ENCODE measurements around the gene ADGRA1.

Gene ADGRA1

DNA sequence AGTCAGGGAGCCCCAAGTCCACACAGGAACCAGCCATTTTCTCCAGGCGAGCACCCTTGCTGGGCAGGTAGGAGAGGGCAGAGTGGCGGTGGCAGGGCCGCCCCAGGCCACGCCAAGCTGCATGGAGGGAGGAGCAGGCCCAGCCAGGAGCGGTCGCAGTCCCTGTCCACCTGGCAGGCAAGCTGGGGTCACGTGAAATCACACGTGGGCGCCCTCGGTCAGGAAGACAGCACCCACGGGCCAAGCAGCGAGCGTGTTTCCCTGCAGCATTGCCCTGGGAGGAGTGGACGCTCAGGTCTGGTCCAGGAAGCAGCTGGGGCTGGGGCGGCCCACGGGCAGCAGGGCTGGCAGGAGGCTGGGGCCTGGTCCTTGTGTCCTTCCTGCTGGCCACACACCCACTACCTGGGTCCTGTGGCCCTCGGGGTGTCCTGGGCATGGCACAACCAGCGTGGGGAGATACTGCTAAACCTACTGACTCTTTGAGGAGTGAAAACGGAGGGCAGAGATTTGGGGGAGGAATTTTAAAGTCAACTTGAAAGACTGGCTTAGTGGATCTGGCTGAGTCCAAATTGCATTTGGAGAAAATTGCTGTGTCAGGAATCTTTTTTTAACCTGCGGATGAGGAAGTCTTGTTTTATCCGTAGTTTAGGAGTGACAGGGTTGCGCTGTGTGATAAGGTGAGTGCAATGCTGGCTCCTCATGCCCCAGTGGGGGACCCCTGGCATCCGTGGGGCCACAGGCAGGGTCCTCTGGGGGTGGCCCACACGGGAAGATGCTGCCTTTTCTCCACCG lies 12.2 kb upstream of the ADGRA1 start:
- DNase-seq (ENCODE audit: low read depth, low spot score): no peak

DNA sequence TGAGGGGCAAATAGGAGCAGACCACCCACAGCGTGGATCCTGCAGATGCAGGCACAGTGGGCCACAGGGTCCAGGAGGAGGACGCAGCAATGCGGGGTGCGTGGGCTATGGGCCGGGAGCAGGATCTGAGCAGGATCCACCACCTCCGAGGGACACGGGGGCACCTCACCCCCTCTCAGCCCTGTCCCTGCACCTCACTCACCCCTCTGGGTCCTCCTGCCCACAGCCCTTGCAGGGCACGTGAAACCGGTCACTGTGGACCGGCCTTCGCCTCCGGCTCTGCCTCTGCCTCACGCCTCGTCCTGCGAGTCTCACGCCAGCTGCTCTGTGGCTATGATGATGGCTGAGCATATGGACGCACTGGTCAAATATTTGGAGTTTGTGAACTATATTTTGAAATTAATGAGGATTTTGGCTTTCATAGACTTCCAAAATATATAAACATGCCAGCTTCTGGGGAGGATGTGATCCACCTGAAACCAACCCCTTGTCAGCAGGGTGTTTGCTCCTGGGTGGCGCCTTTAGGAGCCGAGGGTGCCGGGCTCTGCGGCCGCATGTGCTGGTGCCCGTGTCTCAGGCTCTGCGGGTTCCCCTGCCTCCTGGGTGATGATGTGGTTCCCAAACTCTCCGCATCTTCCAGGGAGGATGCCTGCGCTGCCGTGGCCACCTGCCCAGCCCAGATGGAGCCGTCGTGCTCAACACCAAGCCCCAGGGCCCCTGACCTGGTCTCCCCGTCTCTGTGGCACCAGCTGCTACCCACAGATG lies 11.3 kb upstream of the ADGRA1 start:
- DNase-seq (ENCODE audit: low read depth, low spot score): no peak

DNA sequence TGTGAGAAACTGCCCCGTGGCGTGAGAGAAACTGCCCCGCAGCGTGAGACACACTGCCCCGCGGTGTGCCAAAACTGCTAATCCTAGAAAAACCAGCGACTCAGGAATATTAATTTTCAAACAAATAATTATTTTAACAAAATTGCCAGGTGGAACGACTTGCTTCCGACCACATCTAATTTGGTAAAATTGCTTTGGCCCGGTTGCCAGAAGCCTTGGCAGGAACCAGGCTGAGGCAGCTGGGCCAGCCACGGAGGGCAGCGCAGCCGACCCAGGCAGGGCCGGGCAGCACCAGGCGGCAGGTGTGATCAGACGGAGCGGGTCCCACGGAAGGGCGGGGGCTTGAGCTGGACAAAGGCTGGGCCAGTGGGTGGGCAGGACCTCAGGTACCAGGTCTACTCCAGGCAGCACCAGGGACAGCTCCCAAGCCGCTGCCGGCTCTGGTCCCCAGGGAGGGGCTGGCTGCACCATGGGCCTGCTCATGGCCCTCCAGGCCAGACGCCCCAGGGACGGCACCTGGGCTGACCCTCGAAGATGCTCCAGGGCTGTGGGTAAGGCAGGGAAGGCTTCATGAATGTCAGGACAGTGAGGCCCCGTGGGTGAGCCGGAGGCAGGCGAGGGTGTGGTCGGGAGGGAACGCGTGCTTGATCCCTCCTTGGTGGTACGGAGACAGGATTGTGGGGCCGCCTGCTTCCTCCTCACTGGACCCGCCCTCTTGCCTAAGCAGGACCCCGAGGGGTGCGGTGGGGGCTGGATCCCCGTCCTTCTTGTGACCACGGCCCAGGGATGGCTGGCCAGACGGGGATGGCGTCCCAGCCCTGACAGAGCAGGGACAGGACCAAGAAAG lies 7.7 kb upstream of the ADGRA1 start:
- DNase-seq (ENCODE audit: low read depth, low spot score): no peak

DNA sequence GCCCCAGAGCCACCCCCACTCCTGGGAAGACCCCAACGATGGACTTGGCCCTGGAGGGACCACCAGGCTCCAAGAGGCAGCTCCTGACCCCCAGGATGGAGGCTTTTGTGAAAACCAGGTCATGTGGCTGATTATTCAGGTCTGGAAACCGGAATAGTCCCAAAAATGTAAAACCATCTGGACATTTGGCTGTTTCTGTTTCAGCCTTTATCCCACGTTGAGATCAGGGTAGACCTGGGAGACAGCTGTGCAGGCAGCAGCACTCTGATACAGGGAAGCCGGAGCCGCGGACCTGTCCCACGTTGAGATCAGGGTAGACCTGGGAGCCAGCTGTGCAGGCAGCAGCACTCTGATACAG lies 7.1 kb upstream of the ADGRA1 start:
- DNase-seq (ENCODE audit: low read depth, low spot score): no peak

DNA sequence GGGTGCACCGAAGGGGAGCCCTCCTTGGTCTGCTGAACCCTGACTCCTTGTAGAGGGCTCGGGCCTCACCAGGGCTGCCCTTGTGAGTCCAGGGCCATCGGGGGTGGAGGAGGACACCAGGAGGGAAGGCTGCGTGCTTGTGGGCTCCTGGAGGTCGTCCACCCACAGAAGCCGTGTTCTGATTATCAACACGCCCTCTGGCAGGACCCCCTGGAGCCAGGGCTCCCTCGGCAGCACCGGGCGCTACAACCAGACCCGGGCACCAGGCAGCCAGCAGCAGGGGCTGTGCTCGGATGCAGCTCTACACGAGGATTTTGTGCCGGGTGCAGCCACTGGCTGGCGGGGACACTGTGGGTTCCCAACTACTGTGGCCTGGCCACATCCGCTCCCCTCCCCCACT lies 6.1 kb upstream of the ADGRA1 start:
- no peak for DNase-seq (ENCODE audit: low read depth, low spot score)

DNA sequence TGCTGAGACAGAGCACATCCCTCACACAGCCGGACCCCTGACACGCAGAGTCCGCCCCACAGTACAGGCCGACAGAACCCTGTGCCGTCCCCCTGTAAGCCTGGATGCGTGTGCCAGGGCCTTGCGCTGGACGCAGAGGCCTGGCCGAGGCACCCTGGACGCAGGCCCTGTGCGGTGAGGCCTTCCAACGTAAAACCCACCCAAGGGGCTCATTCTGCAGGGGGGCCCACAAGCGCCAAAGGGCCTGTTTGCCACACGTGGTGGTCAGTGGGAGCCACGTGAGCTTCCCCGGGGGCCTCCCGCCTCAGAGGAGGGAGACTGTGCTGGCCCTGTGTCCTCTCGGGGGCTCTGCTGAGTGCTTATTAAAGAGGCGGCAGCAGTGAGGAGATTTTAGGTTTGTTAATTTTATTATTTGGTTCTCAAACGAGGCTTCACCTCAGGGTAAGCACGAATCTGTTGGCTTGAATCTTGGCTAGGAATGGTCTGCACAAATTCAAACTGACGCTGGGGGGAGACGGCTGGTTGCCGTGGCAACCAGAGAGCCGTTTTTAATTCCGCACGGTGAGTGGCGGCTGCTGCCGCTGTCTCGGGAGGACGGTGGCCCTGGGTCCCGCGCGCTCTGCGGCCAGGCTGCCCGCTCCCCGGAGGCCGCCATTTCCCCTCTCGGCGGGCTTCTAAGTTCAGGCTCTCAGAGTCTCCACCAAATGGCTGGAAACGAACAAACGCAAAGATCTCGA lies 4.9 kb upstream of the ADGRA1 start:
- no peak for DNase-seq (ENCODE audit: low read depth, low spot score)

DNA sequence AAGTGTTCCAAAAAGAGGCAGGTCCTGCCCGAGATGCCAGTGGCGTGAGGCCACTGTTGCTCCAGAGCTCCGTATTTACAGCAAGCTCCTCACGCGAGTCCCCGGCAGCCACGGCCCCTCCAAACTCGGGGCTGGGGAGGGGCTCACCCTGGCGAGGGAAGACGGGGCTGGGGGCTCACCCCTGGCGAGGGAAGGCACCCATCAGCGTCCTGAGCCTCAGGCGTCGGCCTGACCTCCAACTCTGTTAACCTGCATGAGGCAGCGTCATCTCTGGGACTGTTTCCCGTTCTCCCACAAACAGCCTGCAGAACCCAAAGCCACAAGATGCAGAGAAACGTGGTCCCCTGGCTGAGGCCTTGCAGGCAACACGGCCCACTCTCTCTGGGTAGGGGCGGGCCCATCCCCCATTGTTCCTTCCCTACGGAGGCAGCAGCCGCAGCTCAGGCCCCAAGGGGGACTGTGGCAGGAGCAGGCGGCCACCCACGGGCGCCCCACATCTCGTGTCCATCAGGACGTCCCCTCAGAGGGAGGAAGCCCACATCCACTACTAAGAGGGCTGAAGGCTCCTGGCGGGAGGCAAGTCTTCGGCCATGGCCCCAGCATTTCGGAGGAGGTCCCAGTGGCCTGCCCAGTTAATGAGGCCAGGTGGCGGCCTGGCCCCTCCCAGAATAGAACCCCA lies 4.2 kb upstream of the ADGRA1 start:
- no peak for DNase-seq (ENCODE audit: low read depth, low spot score)

DNA sequence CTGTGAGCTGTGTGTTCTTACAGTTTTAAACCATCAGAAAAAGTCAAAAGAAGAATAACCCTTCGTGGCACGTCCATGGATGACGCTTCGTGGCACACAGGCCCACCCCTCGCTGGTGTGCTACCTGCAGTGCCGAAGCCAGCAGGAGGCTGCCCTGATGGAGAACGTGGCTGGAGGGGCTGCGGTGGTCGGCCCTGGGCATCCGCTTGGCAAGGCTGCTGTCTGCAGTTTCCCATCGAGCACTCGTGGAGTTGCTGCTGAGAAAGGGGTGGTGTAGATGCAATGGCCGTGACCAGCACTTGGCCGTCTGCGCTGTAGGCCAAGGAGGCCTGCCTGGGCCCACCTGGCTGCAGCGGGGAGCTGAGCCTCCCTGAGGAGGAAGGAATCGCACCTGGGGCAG lies 3.2 kb upstream of the ADGRA1 start:
- DNase-seq (ENCODE audit: low read depth, low spot score): no peak

DNA sequence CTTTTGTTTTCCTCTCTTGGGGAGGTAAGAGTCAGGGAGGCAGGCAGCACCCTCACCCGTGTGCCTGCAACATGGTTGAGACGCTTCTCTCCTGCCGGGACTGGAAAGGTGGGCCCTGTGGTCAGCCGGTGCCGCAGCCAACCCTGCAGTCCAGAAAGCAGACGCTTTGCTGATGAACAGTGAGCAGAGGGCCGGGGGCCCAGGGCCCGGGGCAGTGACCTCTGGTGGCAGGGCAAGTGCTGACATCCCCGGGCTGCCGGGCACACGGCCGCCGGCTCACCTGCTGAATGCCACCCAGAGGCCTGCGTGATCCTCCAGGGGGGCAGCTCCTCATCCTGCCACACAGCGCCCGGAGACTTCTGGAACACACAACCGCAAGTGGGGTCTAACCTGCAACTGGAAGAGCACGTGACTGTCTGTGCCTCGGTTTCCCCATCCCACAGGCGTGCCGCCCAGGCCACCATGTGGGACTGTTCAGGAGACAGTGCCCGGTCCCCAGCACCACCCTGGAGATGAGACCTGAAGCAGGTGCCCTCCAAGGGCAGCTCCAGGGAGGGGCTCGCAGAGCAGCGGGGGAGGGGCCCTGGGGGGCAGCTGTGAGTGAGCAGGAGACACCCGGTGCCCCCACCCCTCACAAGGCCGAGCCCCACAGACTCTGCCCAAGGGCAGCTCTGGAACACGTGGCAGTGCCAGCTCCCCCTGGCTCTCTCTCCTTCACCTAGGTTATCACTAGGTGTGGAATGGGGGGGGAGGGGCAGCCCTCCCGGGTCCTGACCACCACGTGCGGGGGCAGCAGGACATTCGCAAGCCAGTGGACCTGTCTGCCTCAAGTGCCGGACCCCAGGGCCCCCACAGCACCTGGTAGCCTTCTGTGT lies 2.2 kb upstream of the ADGRA1 start:
- DNase-seq (ENCODE audit: low read depth, low spot score): no peak

DNA sequence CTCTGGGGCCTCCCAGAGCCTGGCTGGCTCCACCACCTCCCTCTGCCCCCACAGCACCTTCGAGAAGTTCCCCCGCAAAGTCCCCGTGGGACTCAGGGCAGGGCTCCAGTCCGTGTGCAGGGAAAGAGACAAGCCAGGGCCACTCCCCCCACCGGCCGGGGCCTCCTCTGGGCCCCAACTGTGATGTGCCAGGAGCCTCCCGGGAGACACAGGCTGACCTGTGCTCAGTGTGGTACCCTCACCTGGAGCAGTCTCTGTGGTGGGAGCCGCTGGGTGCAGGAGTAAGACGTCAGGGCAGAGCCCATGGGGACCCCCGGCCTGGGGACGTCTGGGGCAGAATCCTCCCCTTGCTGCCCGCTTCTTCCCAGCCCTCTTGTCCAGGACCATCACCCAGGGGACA lies 1.5 kb upstream of the ADGRA1 start:
- no peak for DNase-seq (ENCODE audit: low read depth, low spot score)

DNA sequence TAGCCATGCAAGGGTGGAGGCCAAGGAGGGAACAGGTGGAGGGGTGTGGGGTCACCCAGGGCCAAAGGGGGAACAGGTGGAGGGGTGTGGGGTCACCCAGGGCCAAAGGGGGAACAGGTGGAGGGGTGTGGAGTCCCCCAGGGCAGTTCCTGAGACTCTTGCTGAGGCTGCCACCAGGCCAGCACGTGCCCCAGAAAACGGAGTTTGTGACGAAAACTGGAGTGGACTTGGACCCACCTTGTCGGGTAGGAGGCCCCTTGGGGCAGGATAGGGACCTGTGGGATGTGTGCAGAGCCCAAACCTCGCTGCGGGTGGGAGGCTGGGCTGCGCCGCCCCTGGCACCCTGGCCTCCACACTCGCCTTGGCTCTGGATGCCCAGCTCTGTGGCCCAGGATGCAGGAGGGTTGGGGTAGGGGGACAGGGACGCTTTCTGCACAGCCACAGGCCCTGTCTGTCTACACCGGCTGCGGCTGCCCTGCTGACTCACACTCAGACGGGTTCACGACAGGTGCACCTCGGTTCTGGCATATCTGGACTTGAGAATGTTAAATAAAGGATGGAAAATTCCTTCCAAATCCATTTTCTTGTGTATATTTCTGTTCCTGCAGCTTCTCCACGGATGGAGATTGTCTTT lies 562 bp upstream of the ADGRA1 start:
- no peak for DNase-seq (ENCODE audit: low read depth, low spot score)

DNA sequence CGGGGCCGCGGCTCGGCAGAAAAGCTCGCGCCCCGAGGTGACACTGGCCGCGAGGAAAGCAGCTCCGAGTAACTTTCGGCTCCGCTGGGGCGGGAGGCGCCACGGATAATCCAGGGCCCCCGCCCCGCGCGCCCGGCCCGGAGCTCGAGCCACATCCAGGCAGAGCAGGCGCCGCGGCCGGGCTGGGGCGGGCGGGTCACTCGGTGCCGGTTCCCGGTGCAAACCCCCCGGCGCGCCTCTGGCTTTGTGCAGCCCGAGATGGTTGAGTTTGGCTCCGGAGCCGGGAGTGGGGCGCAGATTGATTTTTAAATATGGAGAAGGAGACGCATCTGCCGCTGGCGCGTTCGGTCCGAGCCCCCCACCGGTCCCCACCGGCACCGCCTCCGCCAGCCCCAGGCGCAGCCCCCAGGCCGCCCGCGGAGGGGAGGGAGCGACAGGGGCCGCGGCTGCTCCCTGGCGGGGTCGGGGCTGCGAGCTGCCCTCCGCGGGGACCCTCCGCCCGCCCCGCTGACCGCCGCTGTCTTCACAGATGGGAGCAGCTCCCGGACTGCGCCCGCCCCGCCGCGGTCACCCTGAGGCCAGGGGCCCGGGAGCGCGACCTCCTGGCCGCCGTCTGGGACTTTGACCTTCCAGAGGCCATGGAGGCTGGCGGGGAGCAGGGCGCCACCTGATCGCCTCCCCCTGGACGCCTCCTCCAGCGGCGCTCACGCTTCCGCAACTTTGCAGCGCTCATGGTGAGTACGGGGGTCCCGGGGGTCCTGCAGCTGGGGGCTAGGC lies 643 bp downstream of the ADGRA1 start:
- DNase-seq (ENCODE audit: low read depth, low spot score): no peak

DNA sequence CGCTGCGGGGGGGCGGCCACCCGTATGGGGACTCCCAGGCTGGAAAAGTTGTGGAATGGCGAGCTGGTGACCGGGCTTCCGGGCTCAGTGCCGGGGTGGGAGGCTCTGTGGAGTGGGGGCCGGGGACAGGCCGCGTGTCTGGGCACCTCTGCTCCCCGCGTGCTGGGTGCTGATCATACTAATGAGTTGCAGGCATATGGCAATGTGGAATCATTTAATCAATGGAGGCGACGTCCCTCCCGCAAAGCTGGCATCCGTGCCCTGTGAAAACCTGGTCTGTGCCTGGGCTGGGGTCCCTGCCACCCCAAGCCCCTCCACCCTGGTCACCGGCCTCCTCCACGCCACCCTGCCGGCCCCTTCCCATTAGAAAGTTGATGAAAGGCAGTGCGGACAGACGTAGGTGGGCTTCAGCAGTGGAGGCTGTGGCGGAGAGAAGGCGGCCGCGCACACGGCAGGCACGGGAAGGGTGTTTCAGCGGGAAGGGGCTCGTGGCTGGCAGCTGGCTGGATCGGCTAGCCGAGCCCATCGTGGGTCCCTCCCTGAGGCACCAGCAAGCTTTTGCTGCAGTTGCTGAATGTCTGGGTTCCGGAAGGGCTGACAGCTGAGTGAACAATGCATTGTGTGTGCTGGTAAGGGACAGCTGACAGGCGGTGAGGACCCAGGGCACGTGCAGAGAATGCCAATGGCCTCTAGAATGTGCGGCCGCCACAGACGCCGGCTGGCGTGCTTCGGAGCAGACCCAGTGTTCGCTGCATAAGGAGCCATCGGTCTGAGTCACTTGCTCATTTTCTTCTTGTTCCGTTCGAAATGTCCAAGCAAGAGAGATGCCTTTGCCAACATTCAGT lies 1.5 kb downstream of the ADGRA1 start:
- DNase-seq (ENCODE audit: low read depth, low spot score): no peak

DNA sequence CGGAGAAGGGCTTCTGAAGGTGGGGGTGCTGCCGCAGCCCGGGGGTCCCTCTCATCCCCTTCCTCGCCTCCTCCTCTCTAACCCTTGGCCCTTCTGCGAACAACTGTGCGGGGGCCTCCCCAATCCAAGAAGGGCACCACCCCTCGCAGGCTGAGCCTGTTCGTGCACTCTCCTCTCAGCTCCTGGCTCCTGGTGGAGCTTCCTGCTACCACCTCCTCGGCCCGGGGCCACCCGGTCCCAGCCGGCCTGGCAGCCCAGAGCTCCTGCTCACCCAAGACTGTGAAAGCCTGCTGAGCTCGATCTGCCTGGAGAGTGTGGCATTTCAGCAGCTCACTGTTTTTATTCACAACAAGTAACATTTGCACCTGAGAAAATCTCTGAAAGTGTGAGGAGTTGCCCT lies 2.4 kb downstream of the ADGRA1 start:
- no peak for DNase-seq (ENCODE audit: low read depth, low spot score)

DNA sequence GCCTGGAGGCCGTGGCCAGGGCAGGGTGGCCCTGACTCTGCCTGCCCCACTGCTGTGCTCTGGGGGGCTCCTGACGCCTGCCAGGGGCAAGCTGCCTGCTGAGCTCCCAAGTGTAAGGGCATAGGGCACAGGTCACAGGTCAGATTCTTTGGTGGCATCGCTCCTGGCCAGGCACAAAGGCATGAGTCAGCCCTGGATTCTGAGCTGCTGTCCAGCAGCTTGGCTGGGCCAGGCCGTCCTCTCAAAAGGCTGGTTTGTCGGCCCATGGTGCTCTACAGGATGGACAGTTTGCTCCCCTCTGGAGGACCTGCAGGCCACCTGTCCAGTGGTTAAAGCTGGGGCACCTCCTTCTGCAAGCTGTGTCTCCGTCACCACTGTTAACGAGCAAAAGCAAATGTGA lies 2.9 kb downstream of the ADGRA1 start:
- no peak for DNase-seq (ENCODE audit: low read depth, low spot score)

DNA sequence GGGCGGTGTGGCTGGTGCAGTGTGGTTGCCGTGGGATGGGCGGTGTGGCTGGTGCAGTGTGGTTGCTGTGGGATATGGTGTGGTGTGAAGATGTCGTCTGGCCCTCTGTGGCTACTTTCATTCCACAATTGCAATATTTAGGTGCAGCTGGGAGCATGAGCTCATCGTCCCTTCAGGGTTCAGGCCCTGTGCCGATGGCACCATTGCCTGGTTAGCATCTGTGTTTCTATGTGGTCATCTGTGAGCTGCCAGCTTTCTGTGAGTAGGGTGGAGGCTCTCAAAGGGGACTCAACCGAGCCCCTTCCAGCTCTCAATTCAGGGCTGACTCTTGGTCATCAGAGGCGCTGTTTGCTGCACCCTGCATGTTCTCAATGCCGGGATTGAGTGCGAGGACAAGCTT lies 3.6 kb downstream of the ADGRA1 start:
- DNase-seq (ENCODE audit: low read depth, low spot score): no peak

DNA sequence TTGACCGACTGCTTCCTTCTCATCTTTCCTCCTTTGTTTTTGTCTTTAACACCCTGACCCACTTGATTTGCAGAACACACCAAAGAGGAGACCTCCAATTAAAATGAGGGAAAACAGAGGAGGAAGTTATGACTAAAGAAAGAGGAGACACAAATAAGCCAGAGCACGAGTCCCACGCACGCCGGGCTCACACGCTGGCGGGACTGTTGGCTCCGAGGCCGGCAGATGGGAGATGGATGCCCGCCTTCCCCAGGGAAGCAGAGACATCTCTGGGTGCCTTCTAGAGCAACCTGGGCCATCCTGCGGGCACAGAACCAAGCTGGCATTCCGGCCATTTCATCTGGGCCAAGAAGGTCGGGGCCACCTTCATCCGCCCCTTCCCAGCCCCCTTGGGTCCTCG lies 5.6 kb downstream of the ADGRA1 start:
- no peak for DNase-seq (ENCODE audit: low read depth, low spot score)

DNA sequence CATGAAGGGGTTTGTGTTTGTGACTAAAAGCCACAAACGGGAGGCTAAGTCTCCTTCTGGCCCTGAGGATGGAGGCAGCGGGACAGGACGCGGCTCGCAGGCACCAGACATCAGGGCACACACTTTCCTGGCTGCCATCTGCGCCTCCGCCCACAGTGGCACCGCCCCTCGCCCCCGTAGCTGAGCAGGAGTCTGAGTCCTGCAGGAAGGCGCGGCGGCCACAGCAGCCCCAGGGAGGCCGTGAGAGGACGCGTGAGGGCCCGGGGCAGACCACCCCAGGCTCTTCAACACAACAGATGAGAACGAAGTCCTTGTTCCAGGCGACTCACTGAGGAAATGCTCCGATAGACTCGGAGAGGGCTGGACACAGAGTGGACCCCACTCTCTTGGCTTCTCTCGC lies 6.6 kb downstream of the ADGRA1 start:
- DNase-seq (ENCODE audit: low read depth, low spot score): no peak

Measured in brain pericyte (primary cell).